NCI-H524 treated with DMSO at 0.1 percent for 48 hours (cell line): ENCODE results near the gene IL1R2.
"Not testable (repeated sequence)": the region's sequence is repeated elsewhere in the genome, so short reads cannot be mapped to it uniquely, and the experiment has no call there.

ENCODE experiments used
- DNase-seq: peaks from one replicate; lab custom pipeline; 2025; lab: John Stamatoyannopoulos, UW

Gene IL1R2

GRCh38 chr2:102000012-102000411, 8.3 kb downstream of the IL1R2 start:
- DNase-seq = no peak

DNA sequence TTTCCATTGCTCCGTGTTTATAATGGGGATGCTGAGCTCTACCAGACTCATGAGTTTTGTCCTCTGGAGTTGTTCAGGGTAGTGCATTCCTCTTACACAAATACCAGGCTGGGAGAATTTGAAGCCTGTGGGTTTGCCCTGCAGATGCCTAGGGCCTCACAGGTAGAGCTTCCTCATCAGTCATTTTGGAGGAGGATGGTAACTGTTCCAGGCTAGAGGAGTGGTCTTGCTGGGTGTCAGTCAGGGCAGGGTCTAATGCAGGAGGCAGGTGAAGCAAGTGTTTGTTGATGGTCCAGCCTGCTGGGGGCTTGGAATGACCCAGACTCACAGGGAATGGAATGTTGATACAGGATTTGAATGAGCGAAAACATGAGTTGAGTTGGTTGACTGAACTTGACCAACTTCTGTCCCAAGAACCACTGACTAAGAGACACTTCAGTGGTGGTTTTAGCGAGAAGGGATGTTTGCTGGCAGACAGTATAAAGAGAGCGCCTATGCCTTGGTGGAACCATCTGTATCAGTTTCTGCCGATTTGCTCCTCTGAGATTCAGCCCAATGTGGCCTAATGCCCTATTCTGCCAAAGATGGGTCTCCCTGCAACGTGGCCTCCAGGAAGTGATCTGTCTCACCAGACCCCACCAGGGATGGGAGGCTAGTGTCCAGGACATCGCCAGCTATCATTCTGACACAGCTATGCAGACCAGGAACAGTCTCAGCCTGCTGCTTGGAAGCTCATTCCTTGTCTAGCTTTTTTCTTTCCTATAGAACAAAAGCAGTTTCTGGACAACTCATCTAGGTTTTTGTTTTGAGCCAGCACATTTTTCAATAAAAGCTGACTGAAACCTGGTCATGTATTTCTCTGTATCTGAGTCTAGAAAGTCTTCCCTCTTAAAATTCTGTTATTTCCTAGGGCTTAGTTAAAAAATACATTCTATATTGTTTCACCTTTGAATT, 9.3 kb downstream of the IL1R2 start:
- no peak for DNase-seq

GRCh38 chr2:102001767-102002142, 10.0 kb downstream of the IL1R2 start:
- DNase-seq = no peak

GRCh38 chr2:102002228-102002627, 10.5 kb downstream of the IL1R2 start:
- DNase-seq = no peak

DNA sequence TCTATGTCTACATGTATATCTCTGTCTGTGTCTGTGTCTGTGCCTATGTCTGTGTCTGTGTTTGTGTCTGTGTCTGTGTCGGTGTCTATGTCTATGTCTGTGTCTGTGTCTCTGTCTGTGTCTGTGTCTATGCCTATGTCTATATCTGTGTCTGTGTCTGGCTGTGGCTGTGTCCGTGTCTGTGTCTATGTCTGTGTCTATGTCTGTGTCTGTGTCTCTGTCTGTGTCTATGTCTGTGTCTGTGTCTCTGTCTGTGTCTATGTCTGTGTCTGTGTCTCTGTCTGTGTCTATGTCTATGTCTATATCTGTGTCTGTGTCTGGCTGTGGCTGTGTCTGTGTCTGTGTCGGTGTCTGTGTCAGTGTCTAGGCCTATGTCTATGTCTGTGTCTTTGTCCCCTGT, 11.1 kb downstream of the IL1R2 start:
- not testable (repeated sequence) for DNase-seq

GRCh38 chr2:102003696-102004095, 11.9 kb downstream of the IL1R2 start:
- no peak for DNase-seq

DNA sequence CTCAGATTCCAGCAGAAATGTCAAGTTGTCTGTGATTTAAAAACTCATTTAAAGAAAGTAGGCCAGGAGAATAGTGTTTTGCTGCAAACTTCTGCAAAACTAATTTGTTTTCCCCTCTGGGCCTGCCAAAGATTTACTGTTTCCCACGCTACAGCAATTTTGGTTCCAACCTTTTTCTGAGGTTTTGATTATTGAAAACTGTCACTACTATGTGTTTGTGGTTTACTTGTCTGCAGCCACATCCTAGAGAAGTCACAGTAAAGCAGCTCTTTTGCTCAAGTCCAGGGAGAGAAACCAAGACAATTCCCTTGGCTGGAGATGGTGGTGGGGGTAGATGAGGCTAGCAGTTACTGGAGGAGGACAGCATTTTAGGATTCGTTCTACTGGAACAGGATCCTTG, 12.8 kb downstream of the IL1R2 start:
- no peak for DNase-seq

GRCh38 chr2:102005449-102005848, 13.7 kb downstream of the IL1R2 start:
- no peak for DNase-seq

GRCh38 chr2:102005989-102006885, 14.5 kb downstream of the IL1R2 start:
- no peak for DNase-seq

- no peak for DNase-seq
Measured at GRCh38 chr2:102006886-102007278, 15.1 kb downstream of the IL1R2 start.

DNA sequence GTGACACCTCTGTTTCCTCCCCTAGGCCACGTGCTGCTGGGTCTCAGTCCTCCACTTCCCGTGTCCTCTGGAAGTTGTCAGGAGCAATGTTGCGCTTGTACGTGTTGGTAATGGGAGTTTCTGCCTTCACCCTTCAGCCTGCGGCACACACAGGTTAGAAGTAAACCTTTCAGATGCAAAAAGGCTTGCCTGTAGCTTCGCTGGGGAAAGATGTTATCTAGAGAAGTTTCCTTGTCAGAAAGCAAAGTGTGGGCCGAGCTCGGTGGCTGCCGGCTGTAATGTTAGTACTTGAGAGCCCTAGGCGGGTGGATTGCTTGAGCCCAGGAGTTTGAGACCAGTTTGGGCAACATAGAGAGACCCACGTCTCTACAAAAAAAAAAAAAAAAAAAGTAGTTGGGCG, 16.7 kb downstream of the IL1R2 start:
- no peak for DNase-seq

- no peak for DNase-seq
Measured at GRCh38 chr2:102009557-102009956, 17.8 kb downstream of the IL1R2 start.

DNA sequence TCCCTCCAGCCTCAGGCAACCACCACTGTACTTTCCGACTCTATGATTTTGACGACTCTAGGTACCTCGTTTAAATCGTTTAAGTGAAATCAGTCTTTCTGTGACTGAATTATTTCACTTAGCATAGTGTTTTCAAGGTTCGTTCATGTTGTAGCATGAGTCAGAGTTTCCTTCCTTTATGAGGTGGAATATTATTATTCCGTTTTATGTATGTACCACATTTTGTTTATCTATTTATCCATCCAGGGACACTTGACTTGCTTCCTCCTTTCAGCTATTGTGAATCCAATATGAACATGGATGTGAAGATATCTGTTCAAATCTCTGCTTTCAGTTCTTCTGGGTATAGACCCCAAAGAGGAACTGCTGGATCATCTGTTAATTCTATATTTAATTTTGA, 19.1 kb downstream of the IL1R2 start:
- DNase-seq = no peak

DNA sequence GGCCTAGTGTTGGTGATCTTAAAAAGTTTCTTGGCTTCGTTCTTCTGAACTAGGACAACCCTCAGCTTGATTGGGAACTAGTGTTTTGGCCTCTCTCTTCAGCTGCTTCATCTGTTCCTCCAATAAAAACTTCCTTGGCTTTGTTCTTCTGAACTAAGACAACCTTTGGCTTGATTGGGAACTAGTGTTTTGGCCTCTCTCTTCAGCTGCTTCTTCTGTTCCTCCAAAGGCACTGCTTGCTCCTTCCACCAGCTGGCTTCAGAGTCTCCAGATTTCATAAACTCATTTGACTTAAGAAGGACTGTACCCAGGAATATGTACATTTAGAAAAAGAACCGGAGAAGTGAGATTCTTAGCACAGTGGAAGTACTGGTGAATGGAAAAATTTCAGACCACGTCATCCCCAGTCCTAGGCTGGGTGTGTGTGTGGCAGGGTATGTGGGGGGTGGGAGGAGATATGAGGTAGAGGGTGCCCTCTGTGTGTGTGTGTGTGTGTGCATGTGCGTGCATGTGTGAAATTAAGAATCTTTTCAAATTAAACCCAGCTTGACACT, 20.4 kb downstream of the IL1R2 start:
- no peak for DNase-seq

DNA sequence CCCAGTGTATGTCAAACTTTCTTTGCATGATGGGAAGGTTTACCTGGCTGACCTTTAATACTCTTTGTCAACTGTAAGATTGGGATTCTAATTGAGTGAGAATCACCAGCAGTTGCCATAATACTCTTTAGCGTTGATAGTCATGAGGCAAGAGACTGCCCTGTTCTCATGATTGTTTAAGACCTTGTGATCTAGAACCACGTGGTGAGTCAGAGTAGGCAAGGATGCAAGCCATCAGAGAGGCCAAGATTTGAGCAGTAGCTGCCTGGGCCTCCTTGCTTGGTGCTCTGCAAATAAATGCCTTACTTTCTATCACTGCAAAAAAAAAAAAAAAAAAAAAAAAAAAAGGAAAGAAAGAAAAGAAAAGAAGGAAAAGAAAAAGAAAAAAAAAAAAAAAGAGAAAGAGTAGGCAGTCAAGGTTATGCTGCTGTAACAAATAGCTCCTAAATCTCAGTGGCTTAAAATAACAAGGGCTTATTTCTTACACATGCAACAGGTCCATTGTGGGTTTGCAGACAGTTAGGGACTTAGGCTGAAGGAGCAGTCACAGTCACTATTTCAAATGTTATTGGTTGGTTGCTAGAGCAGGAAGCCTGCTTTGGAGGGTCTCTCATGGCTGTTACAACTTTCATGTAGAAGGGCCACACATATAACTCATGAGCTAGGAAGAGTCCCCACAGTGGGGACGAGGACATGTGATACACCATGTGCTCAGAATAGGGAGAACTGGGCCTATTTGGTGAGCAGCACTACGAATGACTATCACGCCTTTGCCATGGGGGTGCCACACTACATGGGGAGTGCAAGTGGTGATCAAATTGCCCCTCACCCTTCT, 21.7 kb downstream of the IL1R2 start:
- DNase-seq = no peak

GRCh38 chr2:102014041-102014345, 22.2 kb downstream of the IL1R2 start:
- DNase-seq = no peak

DNA sequence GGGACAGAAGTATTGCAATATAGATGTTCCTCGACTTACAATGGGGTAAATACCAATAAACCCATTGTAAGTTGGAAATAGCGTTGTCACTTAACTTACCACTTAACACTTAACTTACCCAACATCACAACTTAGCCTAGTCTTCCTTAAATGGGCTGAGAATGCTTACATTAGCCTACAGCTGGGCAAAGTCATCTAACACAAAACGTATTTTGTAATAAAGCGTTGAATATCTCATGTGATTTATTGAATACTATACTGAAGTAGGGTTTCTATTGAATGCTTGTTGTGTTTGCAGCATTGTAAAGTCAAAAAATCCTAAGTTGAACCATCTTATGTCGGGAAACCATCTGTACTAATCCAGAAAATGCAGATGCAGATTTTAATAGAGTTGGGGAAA, 23.6 kb downstream of the IL1R2 start:
- no peak for DNase-seq

DNA sequence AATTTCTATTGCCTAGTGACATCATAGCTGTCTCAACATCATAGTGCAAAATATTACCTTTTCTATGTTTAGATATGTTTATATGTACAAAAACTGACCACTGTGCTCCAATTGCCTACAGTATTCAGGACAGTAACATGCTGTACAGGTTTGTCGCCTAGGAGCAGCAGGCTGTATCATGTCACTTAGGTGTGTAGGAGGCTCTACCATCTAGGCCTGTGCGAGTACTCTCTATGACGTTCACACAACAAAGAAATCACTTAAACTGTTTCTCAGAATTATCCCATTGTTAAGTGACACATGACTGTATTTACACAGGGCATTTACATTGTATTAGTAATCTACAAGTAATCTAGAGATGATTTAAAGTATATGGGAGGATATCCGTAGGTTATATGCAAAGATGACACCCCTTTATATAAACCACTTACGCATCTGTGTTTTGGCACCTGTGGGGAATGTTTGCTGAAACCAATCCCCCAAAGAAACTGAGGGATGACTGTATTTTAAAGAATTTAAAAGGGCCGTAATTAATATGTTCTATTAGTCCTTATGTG, 24.7 kb downstream of the IL1R2 start:
- no peak for DNase-seq

DNA sequence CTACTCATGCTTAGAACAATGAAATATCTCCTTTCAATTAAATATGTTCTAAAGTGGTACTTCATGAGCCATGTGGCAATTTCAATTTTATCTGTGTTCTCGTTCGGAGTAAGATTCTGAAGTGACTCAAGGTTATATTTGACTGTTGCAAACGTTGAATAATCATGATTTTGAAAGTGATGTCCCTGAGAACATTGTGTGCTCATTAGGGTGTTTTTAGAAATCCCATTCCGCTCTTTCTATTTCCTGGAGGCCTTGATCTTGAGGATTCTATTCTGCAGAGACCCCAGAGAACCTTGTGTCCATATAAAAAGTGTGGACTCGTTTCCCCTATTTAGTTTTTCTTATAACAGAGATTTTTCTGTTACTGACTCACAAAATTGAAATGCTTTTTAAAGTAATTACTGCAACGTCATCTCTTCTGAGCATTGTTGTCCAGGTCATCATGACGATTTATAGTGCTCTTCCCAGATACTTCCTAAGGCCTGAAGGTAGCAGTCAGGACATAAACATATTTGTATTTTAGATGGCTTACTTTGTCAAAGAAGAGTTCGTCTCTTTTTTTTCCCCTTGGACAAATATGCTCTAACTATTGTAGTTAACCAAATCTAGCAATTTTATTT, 27.2 kb downstream of the IL1R2 start:
- DNase-seq = no peak

DNA sequence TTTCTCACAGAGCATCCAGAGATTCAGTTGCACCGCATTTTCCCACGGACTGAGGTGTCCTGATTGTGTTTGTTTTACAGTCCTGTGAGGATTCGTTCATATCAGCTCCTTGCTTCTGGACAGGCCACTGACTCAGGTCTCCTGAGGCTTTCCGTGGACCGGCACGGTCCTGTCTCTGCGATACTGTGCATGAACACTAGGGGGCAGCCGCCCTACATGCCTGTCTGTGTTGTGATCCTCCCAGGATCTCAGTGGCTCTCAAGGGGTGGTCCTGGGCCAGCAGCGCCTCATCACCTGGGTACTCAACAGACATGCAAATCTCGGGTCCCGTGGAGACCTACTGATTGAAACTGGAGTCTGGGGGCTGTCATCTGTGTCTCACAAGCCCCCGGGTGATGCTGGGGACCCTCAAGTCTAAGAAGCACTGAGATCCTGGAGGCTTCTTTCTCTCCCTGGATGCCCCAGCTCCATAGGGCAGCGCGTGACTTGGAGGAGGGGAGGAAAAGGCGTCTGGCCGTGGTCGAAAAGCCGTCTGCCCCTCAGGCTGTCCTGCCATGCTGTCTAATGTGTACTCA, 28.9 kb downstream of the IL1R2 start:
- DNase-seq = no peak

- DNase-seq = no peak
Measured at GRCh38 chr2:102021779-102022178, 30.0 kb downstream of the IL1R2 start.
